Measurements from ENCODE around the gene PEX14. TPM values are rescaled to one million over a fixed set of nuclear protein-coding genes. Genes with fewer than 3 reads are reported as not detected.

Gene PEX14
- total RNA-seq, 6 experiments from 2014 or later = 10.5 to 26.5 (median 16.5) TPM

GRCh38 chr1:10513199-10513598 lies 38.4 kb downstream of the PEX14 start:
- Histone ChIP-seq H3K36me3 (no peaks in the 10 kb centered on the region), H3K9me3 (no peaks in the 10 kb centered on the region), H3K27ac (no peak overlapping the region), H3K4me3 (no peak overlapping the region), H3K27me3 (no peaks in the 10 kb centered on the region), H3K4me1 (peaks cover 0 to 76% (median 26%) of the 10 kb centered on the region in 4 donors)
- WGBS (ENCODE audit: insufficient coverage, low coverage, low lambda C conversion rate, missing lambda C conversion rate) = 75% methylated on average over 4 of the region's 5 CpGs
- intact Hi-C loops (cut with DNase I) = loop anchor here in 1 of 2 donors (5.0 kb wide), 1 partner anchor 354 kb away; no protein-coding TSS in a partner anchor
- no peak for TF ChIP-seq CTCF (IDR thresholded peaks at IDR 0.05)
- TF ChIP-seq POLR2A (IDR thresholded peaks at IDR 0.05) = no peak
- DNase-seq (peak in 1 of 3 donors; percentile 13), ATAC-seq (no peak)

GRCh38 chr1:10514490-10515235 lies 39.9 kb downstream of the PEX14 start:
- TF ChIP-seq CTCF (IDR thresholded peaks at IDR 0.05) (peak; percentile 43 to 52 (median 48)), POLR2A (IDR thresholded peaks at IDR 0.05) (no peak)
- DNase-seq (peak in 1 of 3 donors; percentile 39), ATAC-seq (peak in 1 of 4 donors; percentile 10)
- Histone ChIP-seq H3K4me1 (peaks cover 0 to 74% (median 26%) of the 10 kb centered on the region in 4 donors), H3K36me3 (no peaks in the 10 kb centered on the region), H3K4me3 (no peak overlapping the region), H3K9me3 (no peaks in the 10 kb centered on the region), H3K27ac (no peak overlapping the region), H3K27me3 (no peaks in the 10 kb centered on the region)
- intact Hi-C loops (cut with DNase I) = loop anchor here in 1 of 2 donors (5.0 kb wide), 1 partner anchor 353 kb away; no protein-coding TSS in a partner anchor
- whole genome bisulfite sequencing (ENCODE audit: insufficient coverage, low coverage, low lambda C conversion rate, missing lambda C conversion rate) = 74% methylated on average over 7 of the region's 8 CpGs

- H3K27me3 ChIP-seq = no peaks in the 10 kb centered on the region
- ATAC-seq (peak in 1 of 4 donors; percentile 15), DNase-seq (peak in 1 of 3 donors; percentile 39)
- H3K4me1 ChIP-seq = peaks cover 0 to 69% (median 22%) of the 10 kb centered on the region in 4 donors
- TF ChIP-seq POLR2A (IDR thresholded peaks at IDR 0.05) (no peak), CTCF (IDR thresholded peaks at IDR 0.05) (no peak)
- intact Hi-C loops (cut with DNase I) = no loop called here
- no peaks in the 10 kb centered on the region for H3K9me3 ChIP-seq
- H3K4me3 ChIP-seq = no peak overlapping the region
- 65% methylated on average over 8 of the region's 10 CpGs for WGBS (ENCODE audit: insufficient coverage, low coverage, low lambda C conversion rate, missing lambda C conversion rate)
- no peaks in the 10 kb centered on the region for H3K36me3 ChIP-seq
- H3K27ac ChIP-seq = no peak overlapping the region
Measured at GRCh38 chr1:10515301-10515975, 40.7 kb downstream of the PEX14 start.

GRCh38 chr1:10515976-10516750 lies 41.4 kb downstream of the PEX14 start:
- WGBS (ENCODE audit: insufficient coverage, low coverage, low lambda C conversion rate, missing lambda C conversion rate) = 21% methylated on average over 2 of the region's 6 CpGs
- no peak overlapping the region for H3K4me3 ChIP-seq
- H3K36me3 ChIP-seq = no peaks in the 10 kb centered on the region
- H3K27ac ChIP-seq = peak overlapping the region in 1 of 3 donors; percentile 45
- intact Hi-C loops (cut with DNase I) = no loop called here
- peaks cover 0 to 62% (median 18%) of the 10 kb centered on the region in 4 donors for H3K4me1 ChIP-seq
- H3K9me3 ChIP-seq = no peaks in the 10 kb centered on the region
- DNase-seq (peak in 1 of 3 donors; percentile 33), ATAC-seq (peak in 3 of 4 donors; percentile 28 to 47 (median 39))
- TF ChIP-seq POLR2A (IDR thresholded peaks at IDR 0.05) = no peak
- no peak for TF ChIP-seq CTCF (IDR thresholded peaks at IDR 0.05)
- no peaks in the 10 kb centered on the region for H3K27me3 ChIP-seq
